Panc1 (cell line): ENCODE measurements around the gene RASA3.

Experiments used
- CTCF ChIP-seq: fragments of 450-650 bp; IDR thresholded peaks from 2 replicates; pipeline ENCODE4 v1.5.1; 2017; ENCODE audit warnings: mild to moderate bottlenecking
- POLR2AphosphoS5 ChIP-seq: IDR thresholded peaks from 2 replicates; pipeline ENCODE4 v1.6.1; 2012; ENCODE audit warnings: mild to moderate bottlenecking, low read depth, low read length, moderate library complexity
- REST ChIP-seq, 2 experiments: IDR thresholded peaks; 2 replicates each; pipeline ENCODE4 v1.6.1; 2011 to 2012; ENCODE audit warnings: low read depth in 2 of 2, control low read depth in 1 of 2, low read length in 1 of 2, mild to moderate bottlenecking in 1 of 2, moderate library complexity in 1 of 2; ENCODE audit not compliant: insufficient read depth in 1 of 2
- SIN3A ChIP-seq: IDR thresholded peaks from 2 replicates; pipeline ENCODE4 v1.6.1; 2012; ENCODE audit warnings: low read depth, mild to moderate bottlenecking, low read length, moderate library complexity, borderline replicate concordance; ENCODE audit not compliant: insufficient read depth

GRCh38 chr13:113977976-113978375 is 154.4 kb downstream of the RASA3 start:
- TF ChIP-seq CTCF (no peak), REST (IDR thresholded peaks at IDR 0.05; ENCODE audit: insufficient read depth in 1 of 2, low read depth in 2 of 2, low read length in 1 of 2) (no peak), POLR2AphosphoS5 (no peak), SIN3A (no peak)
